HCT116 (cell line): ENCODE measurements around the gene HMGB4. TPM values are rescaled to one million over a fixed set of nuclear protein-coding genes. Genes with fewer than 3 reads are reported as not detected.

Source experiments
- ATAC-seq: fragments of 200-7000 bp; cut with Tn5 transposase; 2 replicates; pipeline ENCODE4 v1.9.1; 2020; ENCODE audit warnings: mild to moderate bottlenecking, moderate library complexity
- BruUV-seq: library from RNA; stranded (reverse); fragments of 400-500 nt; replicated peaks from 2 replicates; lab custom pipeline; 2021; lab: Mats Ljungman, UMichigan
- CTCF ChIA-PET: fragments of 300-600 bp; sonication (Branson Sonifier 250); formaldehyde crosslinking; loops from one replicate; lab custom pipeline; 2021; ENCODE audit warnings: antibody characterized with exemption; lab: Charles Lee
- POLR2A ChIA-PET: fragments of 300-600, 350-600 bp; sonication (Branson Sonifier 250); formaldehyde crosslinking; loops from one replicate; lab custom pipeline; 2021; ENCODE audit warnings: antibody characterized with exemption; lab: Charles Lee
- RAD21 ChIA-PET, 2 experiments: fragments of 300-600 bp; sonication (Branson Sonifier 250); formaldehyde crosslinking; loops; one replicate each; lab custom pipeline; 2023; ENCODE audit warnings: low total read pairs in 2 of 2; ENCODE audit not compliant: uncharacterized antibody in 2 of 2, unreplicated experiment in 2 of 2, low non-redundant PET in 1 of 2; lab: Charles Lee
- DNase-seq: peaks from one replicate; pipeline ENCODE4 v3.0.0-alpha.2; 2010; ENCODE audit warnings: low read depth, low spot score
- H2AFZ ChIP-seq: fragments of 200-600 bp; shearing (Covaris generic), sonication (generic); 2 replicates; pipeline ENCODE4 v1.6.1; 2017; ENCODE audit warnings: low read depth, mixed run types, mixed read lengths, antibody characterized with exemption, low read length; ENCODE audit not compliant: poor library complexity, severe bottlenecking
- H3K27ac ChIP-seq: 2 replicates; pipeline ENCODE4 v1.5.1; 2012; ENCODE audit warnings: low read depth, low read length
- H3K27me3 ChIP-seq: fragments of 200-600 bp; sonication (generic); 2 replicates; pipeline ENCODE4 v1.6.1; 2016; ENCODE audit warnings: mixed run types, low read length, mixed read lengths; ENCODE audit not compliant: insufficient read depth
- H3K36me3 ChIP-seq, 2 experiments: fragments of 200-500 bp in 1 of 2; fragments of 200-600 bp in 1 of 2; sonication (Bioruptor generic) in 1 of 2; sonication (generic) in 1 of 2; 2 replicates each; pipeline versions ENCODE4 v1.5.1 to v1.6.1; 2014 to 2016; ENCODE audit warnings: low read length in 2 of 2, inconsistent platforms in 1 of 2, mixed read lengths in 1 of 2, mixed run types in 1 of 2; ENCODE audit not compliant: insufficient read depth in 2 of 2, control insufficient read depth in 1 of 2
- H3K4me1 ChIP-seq, 2 experiments: fragments of 200-600 bp in 1 of 2; sonication (generic) in 1 of 2; 2 replicates each; pipeline versions ENCODE4 v1.5.1 to v1.6.1; 2012 to 2017; ENCODE audit warnings: low read length in 2 of 2, inconsistent platforms in 1 of 2, mild to moderate bottlenecking in 1 of 2, mixed read lengths in 1 of 2, mixed run types in 1 of 2, moderate library complexity in 1 of 2; ENCODE audit not compliant: insufficient read depth in 2 of 2, control insufficient read depth in 1 of 2
- H3K4me2 ChIP-seq: fragments of 200-600 bp; sonication (generic); 2 replicates; pipeline ENCODE4 v1.6.1; 2017; ENCODE audit warnings: mixed run types, low read length, mixed read lengths
- H3K4me3 ChIP-seq, 2 experiments: fragments of 200-600 bp in 1 of 2; sonication (generic) in 1 of 2; replicated peaks in 1 of 2; 2 replicates each; pipeline ENCODE4 v1.5.1; 2011 to 2016; ENCODE audit warnings: low read length in 2 of 2, control low read depth in 1 of 2, low read depth in 1 of 2, mild to moderate bottlenecking in 1 of 2, mixed read lengths in 1 of 2, mixed run types in 1 of 2
- H3K79me2 ChIP-seq: fragments of 200-600 bp; sonication (generic); 2 replicates; pipeline ENCODE4 v1.6.1; 2017; ENCODE audit warnings: mild to moderate bottlenecking, mixed run types, low read length, moderate library complexity, mixed read lengths; ENCODE audit not compliant: insufficient read depth
- H3K9ac ChIP-seq: fragments of 200-600 bp; sonication (generic); 2 replicates; pipeline ENCODE4 v1.6.1; 2016; ENCODE audit warnings: low read length, mixed read lengths
- H3K9me2 ChIP-seq: fragments of 200-600 bp; sonication (generic), shearing (Covaris generic); 2 replicates; pipeline ENCODE4 v1.6.1; 2017; ENCODE audit warnings: mixed run types, mild to moderate bottlenecking, moderate library complexity; ENCODE audit not compliant: insufficient read depth
- H3K9me3 ChIP-seq, 2 experiments: fragments of 200-500 bp in 1 of 2; fragments of 200-600 bp in 1 of 2; sonication (Bioruptor generic) in 1 of 2; sonication (generic) in 1 of 2; 2 replicates each; pipeline ENCODE4 v1.6.1; 2014 to 2017; ENCODE audit warnings: low read length in 2 of 2, mixed read lengths in 2 of 2, inconsistent platforms in 1 of 2, low read depth in 1 of 2, mild to moderate bottlenecking in 1 of 2, mixed run types in 1 of 2, moderate library complexity in 1 of 2; ENCODE audit not compliant: control insufficient read depth in 1 of 2, insufficient read depth in 1 of 2
- H4K20me1 ChIP-seq: fragments of 200-600 bp; sonication (generic), shearing (Covaris generic); 2 replicates; pipeline ENCODE4 v1.6.1; 2017; ENCODE audit warnings: mixed run types, mild to moderate bottlenecking, moderate library complexity; ENCODE audit not compliant: insufficient read depth
- ATF3 ChIP-seq: IDR thresholded peaks from 2 replicates; pipeline ENCODE4 v1.6.1; 2012
- CBX3 ChIP-seq: IDR thresholded peaks from 2 replicates; pipeline ENCODE4 v1.6.1; 2012; ENCODE audit warnings: low read depth
- CEBPB ChIP-seq: IDR thresholded peaks from 2 replicates; pipeline ENCODE4 v1.6.1; 2012; ENCODE audit warnings: low read depth
- ELF1 ChIP-seq: IDR thresholded peaks from 2 replicates; pipeline ENCODE4 v1.6.1; 2012; ENCODE audit warnings: low read depth, borderline replicate concordance
- JUND ChIP-seq: IDR thresholded peaks from 2 replicates; pipeline ENCODE4 v1.6.1; 2012
- MAX ChIP-seq: IDR thresholded peaks from 2 replicates; pipeline ENCODE4 v1.6.1; 2012
- POLR2A ChIP-seq: IDR thresholded peaks from 2 replicates; pipeline ENCODE4 v1.7.0; 2011; ENCODE audit warnings: borderline replicate concordance; ENCODE audit not compliant: insufficient read depth, insufficient read length; ENCODE audit errors: extremely low read depth
- POLR2AphosphoS5 ChIP-seq: IDR thresholded peaks from 2 replicates; pipeline ENCODE4 v1.6.1; 2011; ENCODE audit warnings: mild to moderate bottlenecking, low read depth, low read length, moderate library complexity
- RAD21 ChIP-seq: IDR thresholded peaks from 2 replicates; pipeline ENCODE4 v1.6.1; 2012; ENCODE audit warnings: low read depth, mild to moderate bottlenecking
- SIN3A ChIP-seq: IDR thresholded peaks from 2 replicates; pipeline ENCODE4 v1.6.1; 2012; ENCODE audit warnings: low read depth
- SP1 ChIP-seq: IDR thresholded peaks from 2 replicates; pipeline ENCODE4 v1.6.1; 2012; ENCODE audit warnings: low read depth
- SRF ChIP-seq: IDR thresholded peaks from 2 replicates; pipeline ENCODE4 v1.6.1; 2012; ENCODE audit warnings: low read depth
- TCF7L2 ChIP-seq: IDR thresholded peaks from 2 replicates; pipeline ENCODE4 v1.7.0; 2011; ENCODE audit warnings: borderline replicate concordance, inconsistent platforms; ENCODE audit not compliant: insufficient read depth, insufficient read length; ENCODE audit errors: extremely low read depth
- YY1 ChIP-seq: IDR thresholded peaks from 2 replicates; pipeline ENCODE4 v1.6.1; 2011; ENCODE audit warnings: low read length, low read depth, moderate library complexity, mild to moderate bottlenecking; ENCODE audit not compliant: insufficient replicate concordance; ENCODE audit errors: extremely low read depth
- ZBTB33 ChIP-seq: IDR thresholded peaks from 2 replicates; pipeline ENCODE4 v1.6.1; 2011; ENCODE audit warnings: mild to moderate bottlenecking, low read length, moderate library complexity; ENCODE audit not compliant: insufficient replicate concordance; ENCODE audit errors: extremely low read depth
- ZFX ChIP-seq: fragments of 450-650 bp; IDR thresholded peaks from 2 replicates; pipeline ENCODE4 v1.6.1; 2017
- ZNF274 ChIP-seq: fragments of 200-500 bp; sonication (Bioruptor generic); IDR thresholded peaks from 2 replicates; pipeline ENCODE4 v1.6.1; 2014; ENCODE audit warnings: mild to moderate bottlenecking, low read depth, low read length, inconsistent platforms
- intact Hi-C: fragments of 100-400 bp; cut with micrococcal nuclease; formaldehyde crosslinking; loops from 2 replicates; pipeline ENCODE4 v1.10.0; 2022
- total RNA-seq: library from RNA; stranded (reverse); gene quantifications from one replicate; pipeline ENCODE4 v1.2.1, GENCODE V29; 2021; ENCODE audit not compliant: unreplicated experiment

HMGB4 gene
- total RNA-seq, 1 experiment from 2014 or later = not detected

DNA sequence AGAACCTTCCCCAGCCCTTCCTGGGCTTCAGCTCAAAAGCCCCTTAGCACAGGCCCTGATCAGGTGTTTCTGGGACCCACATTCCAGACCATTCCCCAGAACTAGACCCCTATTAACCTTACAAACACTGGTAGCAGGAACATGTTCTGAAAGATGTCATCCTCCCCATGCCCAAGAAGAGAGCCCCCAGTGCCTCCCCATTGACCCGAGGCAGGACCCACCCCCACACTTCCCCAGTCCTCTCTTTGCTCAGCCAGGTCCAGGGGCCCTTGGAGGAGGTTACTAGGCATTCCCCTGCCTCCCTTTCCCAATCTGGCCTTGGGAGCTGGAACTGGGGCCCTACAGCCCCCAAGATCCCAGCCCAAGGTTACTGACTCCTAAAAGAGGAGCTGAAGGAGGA lies 38.9 kb upstream of the HMGB4 start:
- no peak overlapping the region for H2AFZ ChIP-seq
- ChIA-PET RAD21 (no interaction called here), POLR2A (no interaction called here), CTCF (no interaction called here)
- DNase-seq (no peak), ATAC-seq (no peak)
- H3K36me3 ChIP-seq = no peaks in the 10 kb centered on the region
- intact Hi-C loops = no loop called here
- no peaks in the 10 kb centered on the region for H3K4me1 ChIP-seq
- no peak overlapping the region for H3K9ac ChIP-seq
- H3K79me2 ChIP-seq = no peaks in the 10 kb centered on the region
- no peak overlapping the region for H3K27ac ChIP-seq
- H4K20me1 ChIP-seq = no peaks in the 10 kb centered on the region
- TF ChIP-seq YY1 (no peak), POLR2A (no peak), RAD21 (no peak), SRF (no peak), TCF7L2 (no peak), CBX3 (no peak), SIN3A (no peak), MAX (no peak), ZNF274 (no peak), CEBPB (no peak), POLR2AphosphoS5 (no peak)
- no peak overlapping the region for H3K4me2 ChIP-seq
- H3K9me3 ChIP-seq = no peaks in the 10 kb centered on the region
- no peak overlapping the region for H3K4me3 ChIP-seq
- no TSS peak for BruUV-seq
- peaks cover 33% of the 10 kb centered on the region for H3K27me3 ChIP-seq
- H3K9me2 ChIP-seq = no peaks in the 10 kb centered on the region

DNA sequence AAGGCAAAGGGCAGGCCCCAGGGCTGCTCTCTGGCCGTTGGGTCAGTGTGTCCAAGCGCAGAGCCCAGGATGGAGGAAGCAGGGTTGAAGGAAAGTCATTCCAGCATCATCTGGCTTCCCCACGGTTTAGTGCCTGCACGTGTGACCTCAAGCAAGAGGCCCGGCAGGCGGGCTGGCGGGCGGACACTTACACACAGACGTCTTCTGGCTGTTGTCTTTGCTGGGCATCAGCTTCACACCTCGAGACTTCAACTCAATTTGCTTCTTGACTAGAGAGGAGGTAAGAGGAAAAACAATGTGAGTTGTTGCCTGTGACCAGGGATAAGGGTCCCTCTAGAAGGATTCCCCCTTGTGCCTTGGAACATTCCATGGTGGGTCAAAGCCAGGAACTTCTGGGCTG lies 38.4 kb upstream of the HMGB4 start:
- no peaks in the 10 kb centered on the region for H3K79me2 ChIP-seq
- H3K9me2 ChIP-seq = no peaks in the 10 kb centered on the region
- H3K27ac ChIP-seq = no peak overlapping the region
- no peak for ATAC-seq
- no peak overlapping the region for H2AFZ ChIP-seq
- no peak overlapping the region for H3K4me3 ChIP-seq
- H3K36me3 ChIP-seq = no peaks in the 10 kb centered on the region
- H3K4me1 ChIP-seq = no peaks in the 10 kb centered on the region
- H3K27me3 ChIP-seq = peaks cover 28% of the 10 kb centered on the region
- H3K9me3 ChIP-seq = no peaks in the 10 kb centered on the region
- H3K4me2 ChIP-seq = no peak overlapping the region
- ChIA-PET POLR2A (no interaction called here), CTCF (no interaction called here), RAD21 (no interaction called here)
- no TSS peak for BruUV-seq
- H4K20me1 ChIP-seq = no peaks in the 10 kb centered on the region
- intact Hi-C loops = no loop called here
- no peak overlapping the region for H3K9ac ChIP-seq
- no peak for DNase-seq
- TF ChIP-seq JUND (no peak), ZFX (no peak), ZBTB33 (no peak), MAX (no peak), SP1 (no peak), SIN3A (no peak), POLR2AphosphoS5 (no peak), ATF3 (no peak), ELF1 (no peak), SRF (no peak)
